ENCODE measurements around the gene IRF2BP2. TPM values are rescaled to one million over a fixed set of nuclear protein-coding genes. Genes with fewer than 3 reads are reported as not detected.

IRF2BP2 gene
- total and polyA plus RNA-seq, 2 of the 13 experiments (the other 11 are each of a cell fraction or from before 2014, with no cell fraction given), result 140 to 147 TPM

- TF ChIP-seq, protein P1, sequence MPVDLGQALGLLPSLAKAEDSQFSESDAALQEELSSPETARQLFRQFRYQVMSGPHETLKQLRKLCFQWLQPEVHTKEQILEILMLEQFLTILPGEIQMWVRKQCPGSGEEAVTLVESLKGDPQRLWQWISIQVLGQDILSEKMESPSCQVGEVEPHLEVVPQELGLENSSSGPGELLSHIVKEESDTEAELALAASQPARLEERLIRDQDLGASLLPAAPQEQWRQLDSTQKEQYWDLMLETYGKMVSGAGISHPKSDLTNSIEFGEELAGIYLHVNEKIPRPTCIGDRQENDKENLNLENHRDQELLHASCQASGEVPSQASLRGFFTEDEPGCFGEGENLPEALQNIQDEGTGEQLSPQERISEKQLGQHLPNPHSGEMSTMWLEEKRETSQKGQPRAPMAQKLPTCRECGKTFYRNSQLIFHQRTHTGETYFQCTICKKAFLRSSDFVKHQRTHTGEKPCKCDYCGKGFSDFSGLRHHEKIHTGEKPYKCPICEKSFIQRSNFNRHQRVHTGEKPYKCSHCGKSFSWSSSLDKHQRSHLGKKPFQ (CRISPR knock-in tag; IDR thresholded peaks at IDR 0.05; ENCODE audit: insufficient replicate concordance), result no peak
- TF ChIP-seq ZBTB43 (CRISPR knock-in tag; conservative IDR thresholded peaks at IDR 0.05) (peak; percentile 38; the same call in 1 of the 2 replicates), ZFP41 (CRISPR knock-in tag; IDR thresholded peaks at IDR 0.05; ENCODE audit: borderline replicate concordance) (no peak), TEAD2 (CRISPR knock-in tag; IDR thresholded peaks at IDR 0.05) (no peak), ZNF549 (CRISPR knock-in tag; IDR thresholded peaks at IDR 0.05) (no peak), ZNF597 (CRISPR knock-in tag; IDR thresholded peaks at IDR 0.05) (no peak), HNRNPK (IDR thresholded peaks at IDR 0.05; ENCODE audit: low read depth, low read length, poor library complexity, severe bottlenecking) (peak; percentile 64), ZKSCAN5 (CRISPR knock-in tag; IDR thresholded peaks at IDR 0.05) (no peak), ZNF143 (CRISPR knock-in tag; IDR thresholded peaks at IDR 0.05) (no peak), AHDC1 (CRISPR knock-in tag; IDR thresholded peaks at IDR 0.05; ENCODE audit: borderline replicate concordance) (no peak), MXD3 (CRISPR knock-in tag; IDR thresholded peaks at IDR 0.05) (no peak), AHR (CRISPR knock-in tag; IDR thresholded peaks at IDR 0.05) (no peak), HOXD1 (CRISPR knock-in tag; IDR thresholded peaks at IDR 0.05) (no peak), PAX8 (CRISPR knock-in tag; IDR thresholded peaks at IDR 0.05; ENCODE audit: borderline replicate concordance) (no peak), TOE1 (CRISPR knock-in tag; IDR thresholded peaks at IDR 0.05) (no peak), SNAI1 (CRISPR knock-in tag; IDR thresholded peaks at IDR 0.05; ENCODE audit: borderline replicate concordance) (no peak), HOXA9 (CRISPR knock-in tag; IDR thresholded peaks at IDR 0.05; ENCODE audit: borderline replicate concordance) (no peak)
- TF ChIP-seq, protein P2, sequence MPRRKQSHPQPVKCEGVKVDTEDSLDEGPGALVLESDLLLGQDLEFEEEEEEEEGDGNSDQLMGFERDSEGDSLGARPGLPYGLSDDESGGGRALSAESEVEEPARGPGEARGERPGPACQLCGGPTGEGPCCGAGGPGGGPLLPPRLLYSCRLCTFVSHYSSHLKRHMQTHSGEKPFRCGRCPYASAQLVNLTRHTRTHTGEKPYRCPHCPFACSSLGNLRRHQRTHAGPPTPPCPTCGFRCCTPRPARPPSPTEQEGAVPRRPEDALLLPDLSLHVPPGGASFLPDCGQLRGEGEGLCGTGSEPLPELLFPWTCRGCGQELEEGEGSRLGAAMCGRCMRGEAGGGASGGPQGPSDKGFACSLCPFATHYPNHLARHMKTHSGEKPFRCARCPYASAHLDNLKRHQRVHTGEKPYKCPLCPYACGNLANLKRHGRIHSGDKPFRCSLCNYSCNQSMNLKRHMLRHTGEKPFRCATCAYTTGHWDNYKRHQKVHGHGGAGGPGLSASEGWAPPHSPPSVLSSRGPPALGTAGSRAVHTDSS (CRISPR knock-in tag; conservative IDR thresholded peaks at IDR 0.05), result no peak
Measured at GRCh38 chr1:234611225-234611846, 1.4 kb upstream of the IRF2BP2 start (continued).

Data from HepG2 (cell line).